HG02884 (cell line): ENCODE results near the gene SERINC5.

ENCODE experiments used
- ATAC-seq: cut with Tn5 transposase; IDR thresholded peaks from one replicate; pipeline ENCODE4 v1.9.1; 2021; ENCODE audit warnings: mild to moderate bottlenecking, moderate library complexity; ENCODE audit not compliant: unreplicated experiment

The SERINC5 gene

DNA sequence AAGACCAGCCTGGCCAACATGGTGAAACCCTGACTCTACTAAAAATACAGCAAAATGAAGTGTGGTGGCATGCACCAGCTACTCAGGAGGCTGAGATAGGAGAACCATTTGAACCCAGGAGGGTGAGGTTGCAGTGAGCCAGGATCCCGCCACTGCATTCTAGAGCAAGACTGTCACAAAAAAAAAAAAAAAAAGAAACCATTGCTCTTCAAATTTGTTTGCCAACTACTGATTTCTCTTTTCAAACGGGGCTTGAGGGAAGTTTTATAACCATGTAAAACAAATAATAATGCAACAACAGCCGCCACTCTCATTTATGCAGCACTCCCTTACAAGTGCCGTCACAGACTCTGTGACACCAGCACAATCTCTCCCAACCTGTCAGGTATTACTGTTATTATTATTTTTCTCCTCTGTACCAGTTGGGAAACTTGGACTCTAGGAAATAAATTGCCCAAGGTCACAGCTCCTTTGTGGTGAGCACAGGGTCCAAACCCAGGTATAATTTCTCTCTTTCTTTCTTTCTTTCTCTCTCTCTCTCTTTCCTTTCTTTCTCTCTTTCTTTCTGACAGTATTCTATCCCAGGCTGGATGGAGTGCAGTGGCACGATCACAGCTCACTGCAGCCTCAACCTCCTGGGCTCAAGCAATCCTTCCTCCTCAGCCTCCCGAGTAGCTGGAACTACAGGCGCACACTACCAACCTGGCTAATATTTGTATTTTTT is 25.4 kb downstream of the SERINC5 start:
- ATAC-seq, result no peak

DNA sequence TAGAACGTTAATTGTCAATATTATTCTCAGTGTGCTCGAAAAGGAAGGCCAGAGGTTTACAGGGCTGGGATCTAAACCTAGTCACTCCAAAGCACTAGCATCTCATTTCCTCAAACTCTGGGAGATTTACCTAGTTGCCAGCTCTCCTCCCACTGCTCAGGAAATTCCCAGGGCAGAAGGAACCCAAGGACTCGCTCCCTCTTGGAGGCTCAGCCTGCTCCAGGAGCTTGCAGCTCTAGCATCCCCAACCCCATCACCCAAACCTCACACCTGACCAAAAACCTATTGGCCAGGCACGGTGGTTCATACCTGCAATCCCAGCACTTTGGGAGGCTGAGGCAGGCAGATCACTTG is 26.0 kb downstream of the SERINC5 start:
- ATAC-seq, result no peak

DNA sequence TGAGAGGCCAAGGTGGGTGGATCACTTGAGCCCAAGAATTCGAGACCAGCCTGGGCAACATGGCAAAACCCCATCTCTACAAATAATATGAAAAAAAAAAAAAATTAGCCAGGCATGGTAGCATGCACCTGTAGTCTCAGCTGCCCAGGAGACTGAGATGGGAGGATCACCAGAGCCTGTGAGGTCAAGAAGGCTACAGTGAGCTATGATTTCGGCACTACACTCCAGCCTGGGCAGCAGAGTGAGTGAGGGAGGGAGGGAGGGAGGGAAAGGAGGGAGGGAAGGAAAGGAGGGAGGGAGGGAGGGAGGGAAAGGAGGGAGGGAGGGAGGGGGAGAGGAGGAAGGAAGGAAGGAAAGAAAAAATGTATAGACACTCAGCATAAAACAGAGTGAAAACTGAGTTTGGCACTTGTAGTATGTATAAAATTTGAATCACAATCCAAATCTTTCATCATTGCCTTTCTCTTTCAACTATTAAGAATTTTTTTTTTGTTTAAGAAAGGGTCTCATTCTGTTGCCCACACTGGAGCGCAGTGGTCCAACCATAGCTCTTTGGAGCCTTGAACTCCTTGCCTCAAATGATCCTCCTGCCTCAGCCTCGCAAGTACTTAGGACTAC is 27.8 kb downstream of the SERINC5 start:
- ATAC-seq, result no peak

DNA sequence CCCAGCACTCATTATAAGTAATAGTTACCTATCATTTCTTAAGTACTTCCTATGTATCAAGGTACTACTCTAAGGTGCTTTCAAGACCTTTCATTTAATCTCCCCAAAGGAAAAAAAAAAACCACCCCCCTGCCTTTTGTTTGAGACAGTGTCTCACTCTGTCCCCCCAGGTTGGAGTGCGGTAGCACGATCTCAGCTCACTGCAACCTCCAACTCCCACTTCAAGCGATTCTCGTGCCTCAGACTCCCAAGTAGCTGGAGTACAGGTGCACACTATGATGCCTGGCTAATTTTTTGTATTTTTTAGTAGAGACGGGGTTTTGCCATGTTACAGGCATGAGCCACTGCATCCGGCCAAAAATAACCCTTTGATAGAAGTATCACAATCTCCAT is 29.9 kb downstream of the SERINC5 start:
- no peak for ATAC-seq

DNA sequence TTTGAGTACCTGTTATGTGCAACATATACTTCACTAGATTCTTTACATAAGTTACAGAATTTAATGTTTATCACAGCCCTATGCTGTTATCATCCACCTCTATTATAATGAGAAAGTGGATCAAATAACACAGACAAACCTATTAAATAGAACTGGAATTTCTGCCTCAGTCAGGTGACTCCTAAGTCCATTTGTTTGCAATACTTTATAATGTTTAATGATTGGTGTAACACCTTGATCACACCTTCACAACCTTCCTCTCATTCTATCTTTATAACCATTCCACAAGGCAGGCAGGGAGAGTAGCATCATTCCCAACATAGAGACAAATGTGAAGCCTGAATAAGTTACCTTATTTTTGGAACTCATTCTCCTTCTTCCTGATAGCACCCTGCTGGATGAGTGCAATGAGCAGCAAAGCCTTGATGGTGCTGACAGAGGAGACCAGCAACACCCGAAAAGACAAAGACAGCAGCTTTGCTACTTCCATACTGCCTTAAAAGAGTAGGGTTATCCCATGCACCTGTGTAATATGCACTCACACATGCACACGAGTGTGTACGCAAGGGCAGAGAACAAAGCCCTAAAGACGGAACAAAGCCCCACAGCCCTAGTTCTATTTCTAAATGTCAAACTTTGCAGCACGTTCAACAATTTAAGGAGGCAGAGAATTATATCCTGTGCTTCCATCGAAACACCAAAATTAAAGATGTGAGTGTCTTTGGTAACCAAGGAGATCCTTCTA is 30.5 kb downstream of the SERINC5 start:
- ATAC-seq, result no peak

DNA sequence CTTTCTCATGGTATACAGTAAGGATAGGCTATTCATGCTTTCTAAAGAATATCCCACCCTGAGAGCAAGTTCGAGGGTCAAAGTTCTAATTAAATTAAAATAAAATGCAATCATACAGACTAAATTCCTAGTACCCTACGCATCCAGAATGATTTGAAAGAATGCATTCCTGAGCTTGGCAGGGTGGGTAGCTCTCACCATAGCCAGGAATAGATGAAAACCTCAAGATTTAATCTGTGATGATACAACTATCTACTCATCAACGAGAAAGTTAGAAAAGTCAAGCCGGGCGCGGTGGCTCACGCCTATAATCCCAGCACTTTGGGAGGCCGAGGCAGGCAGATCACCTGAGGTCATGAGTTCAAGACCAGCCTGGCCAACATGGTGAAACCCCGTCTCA is 32.3 kb downstream of the SERINC5 start:
- ATAC-seq, result no peak

DNA sequence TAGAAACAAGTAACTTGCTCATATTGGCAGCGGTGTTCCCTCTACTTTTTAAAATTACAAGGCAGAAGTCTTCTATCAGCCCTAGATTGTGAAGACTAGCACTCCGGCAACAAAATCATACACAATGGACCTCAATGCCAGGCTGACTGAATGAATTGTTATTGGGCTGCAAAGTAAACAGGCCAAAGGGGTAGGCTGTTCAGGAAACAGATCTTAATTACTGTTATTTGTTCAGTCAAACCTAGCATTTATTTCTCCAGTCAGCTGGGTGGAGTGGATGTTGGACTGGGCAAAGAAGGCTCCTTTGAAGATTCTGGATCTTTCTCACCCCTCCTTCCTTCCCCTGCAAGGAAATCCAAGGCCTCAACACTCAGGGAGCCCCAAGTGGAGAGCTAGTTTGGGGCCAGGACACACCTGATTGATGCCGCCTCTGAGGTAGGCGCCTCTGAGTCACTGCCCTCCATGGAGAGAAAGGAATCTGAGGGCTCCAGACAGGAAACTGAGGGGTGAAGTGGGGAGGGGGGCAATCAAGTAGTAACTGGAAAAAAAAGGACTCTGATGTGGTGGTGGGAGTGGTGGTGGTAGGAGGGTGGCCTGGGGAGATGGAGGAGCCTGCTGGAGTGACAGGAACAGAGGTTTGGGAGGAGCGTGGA is 35.5 kb downstream of the SERINC5 start:
- ATAC-seq, result no peak

DNA sequence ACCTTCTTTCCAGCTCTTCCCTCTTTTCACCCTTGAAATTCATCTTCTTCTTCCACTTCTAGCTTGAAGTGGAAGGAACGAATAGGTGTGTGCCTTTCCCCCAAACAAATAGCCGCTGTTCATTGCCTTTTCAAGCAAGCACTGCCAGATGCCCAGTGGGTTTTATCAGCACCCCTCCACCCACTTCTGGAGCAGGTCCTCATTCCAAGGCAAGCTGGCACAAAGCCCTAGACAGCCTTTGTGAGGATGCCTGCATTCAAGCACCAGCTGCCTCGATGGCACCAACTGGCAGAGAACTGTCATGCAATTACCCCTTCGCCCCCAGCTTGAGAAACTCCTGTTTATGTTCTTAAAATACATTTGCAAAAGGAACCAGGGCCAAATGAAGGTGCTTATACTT is 36.5 kb downstream of the SERINC5 start:
- no peak for ATAC-seq

DNA sequence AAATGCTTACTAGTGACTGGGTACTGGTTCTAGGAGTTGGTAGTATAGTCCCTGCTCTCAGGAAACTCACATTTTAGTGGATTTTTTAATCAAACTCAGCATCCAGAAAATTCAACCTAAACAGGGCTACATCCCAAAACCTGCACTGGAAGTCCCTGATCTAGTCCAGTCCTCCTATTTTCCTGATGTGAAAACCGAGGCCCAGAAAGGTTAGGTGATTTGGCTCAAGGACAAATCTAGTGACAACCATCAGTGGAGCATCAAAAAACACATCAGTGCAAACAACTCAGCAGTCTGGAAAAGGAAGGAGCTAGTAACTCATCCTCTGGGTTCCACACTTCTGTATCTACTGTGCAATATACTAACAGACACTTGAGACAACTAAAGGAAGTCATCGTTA is 38.2 kb downstream of the SERINC5 start:
- ATAC-seq, result no peak

DNA sequence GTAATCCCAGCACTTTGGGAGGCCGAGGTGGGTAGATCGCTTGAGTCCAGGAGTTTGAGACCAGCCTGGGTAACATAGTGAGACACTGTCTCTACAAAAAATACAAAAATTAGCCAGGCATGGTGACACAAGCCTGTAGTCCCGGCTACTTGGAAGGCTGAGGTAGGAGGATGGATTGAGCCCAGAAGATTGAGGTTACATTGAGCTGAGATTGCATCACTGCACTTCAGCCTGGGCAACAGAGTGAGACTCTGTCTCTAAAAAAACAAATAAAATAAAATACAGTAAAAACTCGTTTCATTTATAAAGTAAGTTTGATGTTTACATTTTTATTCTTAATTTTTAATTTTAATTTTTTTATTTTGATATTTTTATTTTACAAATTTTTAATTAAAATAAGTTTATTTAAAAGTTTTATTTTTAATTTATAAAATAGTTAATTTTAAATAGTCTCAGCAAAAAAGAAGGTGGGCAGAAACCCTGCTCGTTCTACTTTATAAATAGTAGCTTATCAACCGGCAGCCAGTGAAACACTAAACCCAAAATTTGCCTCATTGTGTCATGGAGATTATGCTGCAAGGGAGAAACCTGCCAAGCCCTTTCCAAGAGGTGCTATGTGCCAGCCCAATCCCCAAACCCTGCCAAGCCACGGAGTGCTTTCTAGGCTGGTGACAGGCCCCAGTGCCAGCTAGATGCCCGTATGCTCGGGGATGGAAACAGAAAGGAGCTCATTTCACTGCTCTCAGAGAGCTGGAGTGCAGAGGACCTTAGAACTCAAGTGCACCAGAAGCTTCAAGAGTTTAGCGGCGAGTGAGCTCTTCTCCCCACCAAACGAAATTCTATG is 38.9 kb downstream of the SERINC5 start:
- no peak for ATAC-seq

DNA sequence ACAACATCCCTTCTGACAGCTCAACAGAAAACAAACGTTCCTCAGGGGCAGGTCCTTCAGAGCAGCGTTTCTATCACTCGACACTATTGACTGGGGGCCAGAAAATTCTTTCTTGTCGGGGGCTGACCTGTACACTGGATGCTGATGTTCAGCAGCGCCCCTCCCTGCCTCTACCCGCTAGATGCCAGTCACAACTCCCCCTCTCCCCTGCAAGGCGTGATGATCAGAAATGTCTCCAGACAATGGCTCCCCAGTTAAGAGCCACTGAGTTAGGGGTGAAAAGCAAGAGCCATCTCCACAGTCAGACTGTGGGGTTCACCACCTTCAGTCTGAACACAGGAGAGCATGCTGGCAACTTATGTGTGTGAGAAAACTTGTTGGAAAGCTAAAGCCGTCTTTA is 39.8 kb downstream of the SERINC5 start:
- no peak for ATAC-seq

DNA sequence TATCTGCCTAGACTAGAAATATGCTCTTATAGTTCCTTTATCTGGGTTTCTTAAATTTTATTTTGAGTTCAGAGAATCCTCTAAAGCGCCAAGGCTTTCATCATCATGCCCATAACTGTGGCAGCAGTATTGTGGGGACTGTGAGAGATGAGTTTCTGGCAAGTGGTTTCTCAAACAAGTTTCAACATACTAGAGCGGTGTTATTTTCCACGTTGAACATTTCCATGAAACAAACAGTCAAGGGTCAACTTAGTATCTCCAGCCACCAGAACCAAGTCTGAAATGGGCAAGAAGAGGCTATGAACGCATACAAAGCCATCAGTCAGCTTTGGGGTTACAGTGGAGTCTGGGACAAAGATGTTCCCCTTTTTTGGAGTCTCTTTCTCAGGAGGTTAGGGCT is 40.3 kb downstream of the SERINC5 start:
- ATAC-seq, result no peak

DNA sequence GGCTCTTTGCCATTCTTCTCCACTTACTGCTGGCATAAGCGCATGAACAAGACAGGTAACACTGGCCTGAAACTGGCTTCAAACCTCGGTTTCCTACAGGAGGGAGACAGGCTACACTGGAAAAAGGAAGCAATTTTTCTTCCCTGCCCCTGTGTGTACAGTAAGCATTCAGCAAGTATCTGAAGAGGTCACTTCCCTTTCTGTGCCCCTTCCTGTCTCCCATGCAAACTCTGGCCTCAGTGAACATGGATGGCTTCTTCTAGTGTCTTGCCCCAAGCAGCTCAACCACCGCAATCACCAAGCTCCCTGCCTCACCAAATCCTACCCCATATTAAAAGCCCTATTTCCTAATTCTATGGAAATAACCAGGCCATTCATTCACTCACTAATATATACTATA is 42.4 kb downstream of the SERINC5 start:
- no peak for ATAC-seq

DNA sequence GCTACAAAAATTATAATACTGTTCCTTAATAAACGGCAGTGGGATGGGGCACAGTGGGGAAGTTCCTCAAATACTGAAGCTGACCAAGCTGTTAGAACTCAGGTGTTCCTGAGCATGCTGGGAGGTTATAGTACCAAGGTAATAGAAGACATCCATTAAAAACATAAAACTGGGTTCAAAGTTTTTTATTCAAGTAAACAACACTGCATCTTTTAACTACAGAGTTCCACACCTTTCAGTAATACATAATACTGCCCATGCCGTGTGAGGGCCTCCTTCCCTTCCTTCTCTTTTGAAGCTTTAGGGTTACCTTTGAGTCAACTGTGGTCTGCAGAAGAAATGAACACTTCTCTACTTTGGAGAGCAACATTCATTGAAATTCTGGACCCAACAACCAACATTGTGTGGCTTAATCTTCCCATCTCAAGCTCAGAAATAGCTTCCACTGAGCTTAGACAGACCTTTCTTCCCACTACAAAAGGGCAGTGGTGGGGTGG is 43.6 kb downstream of the SERINC5 start:
- ATAC-seq, result no peak

DNA sequence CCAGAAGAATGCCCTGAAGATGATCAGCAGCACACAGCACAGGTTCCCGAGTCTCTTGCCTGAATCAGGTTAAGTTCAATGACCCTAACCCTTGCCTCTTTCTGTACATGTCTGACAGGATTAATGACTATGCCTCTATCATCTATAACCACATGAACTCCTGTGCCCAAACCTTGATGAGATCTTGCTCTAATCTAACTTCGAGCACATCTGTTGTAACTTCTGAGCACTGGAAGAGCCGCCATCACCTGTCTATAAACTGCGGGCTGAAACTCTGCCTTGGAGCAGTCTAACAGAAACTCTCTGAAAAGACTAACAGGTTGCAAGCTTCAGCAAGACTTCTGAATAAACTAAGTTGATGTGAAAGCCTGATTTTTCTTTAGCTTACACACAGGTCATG is 44.5 kb downstream of the SERINC5 start:
- ATAC-seq, result no peak

DNA sequence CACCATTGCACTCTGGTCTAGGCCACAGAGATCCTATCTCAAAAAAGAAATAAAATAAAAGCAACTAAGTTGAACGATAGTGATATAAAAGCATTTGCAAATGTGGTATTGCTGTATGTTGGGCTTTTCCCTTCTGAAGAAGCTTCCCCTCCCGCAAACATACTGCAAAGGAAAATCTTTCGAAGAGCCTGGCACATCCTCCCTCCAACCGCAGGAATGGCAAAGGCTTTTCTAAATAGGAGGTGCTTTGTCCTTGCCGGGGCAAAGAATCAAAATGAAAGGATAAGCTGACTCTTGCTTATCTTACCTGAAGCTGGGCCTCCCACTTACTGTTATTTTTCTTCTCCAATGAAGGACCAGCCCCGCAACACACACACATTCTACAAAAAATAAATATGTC is 45.8 kb downstream of the SERINC5 start:
- ATAC-seq, result no peak

DNA sequence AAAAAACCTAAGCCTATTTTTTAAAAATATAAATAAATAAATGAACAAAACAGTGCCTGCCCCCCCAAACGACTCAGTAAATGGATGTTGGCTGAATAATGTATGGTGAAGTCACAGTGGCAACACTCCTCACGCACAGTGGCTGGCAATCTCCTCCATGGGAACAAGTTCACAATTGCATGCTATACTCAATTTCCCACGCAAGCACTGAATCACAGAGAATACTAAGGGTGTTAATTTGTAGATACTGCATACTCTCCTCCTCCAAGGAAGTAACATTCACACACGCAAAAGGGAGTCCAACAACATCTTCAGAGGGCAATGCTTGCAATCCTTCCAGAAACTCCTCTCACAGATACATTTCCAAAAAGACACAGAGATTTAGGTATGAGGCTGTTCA is 47.5 kb downstream of the SERINC5 start:
- no peak for ATAC-seq

DNA sequence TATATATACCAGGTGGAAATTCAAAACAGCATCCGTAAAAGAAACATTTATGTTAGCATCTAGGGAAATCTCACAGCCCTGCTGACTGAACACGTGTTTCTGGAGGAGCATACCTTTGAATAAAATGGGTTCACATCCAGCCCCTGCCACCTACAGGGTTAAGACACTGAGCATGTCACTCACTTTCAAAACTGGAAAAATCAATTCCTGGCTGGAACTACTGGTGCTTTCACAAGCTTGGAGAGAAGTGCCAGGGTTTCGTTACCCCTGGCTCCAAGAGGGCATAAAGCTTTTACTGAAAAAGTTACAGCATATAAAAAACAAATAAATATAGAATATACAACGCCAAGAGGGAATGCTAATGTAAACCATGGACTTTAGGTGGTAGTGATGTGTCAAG is 48.0 kb downstream of the SERINC5 start:
- no peak for ATAC-seq

DNA sequence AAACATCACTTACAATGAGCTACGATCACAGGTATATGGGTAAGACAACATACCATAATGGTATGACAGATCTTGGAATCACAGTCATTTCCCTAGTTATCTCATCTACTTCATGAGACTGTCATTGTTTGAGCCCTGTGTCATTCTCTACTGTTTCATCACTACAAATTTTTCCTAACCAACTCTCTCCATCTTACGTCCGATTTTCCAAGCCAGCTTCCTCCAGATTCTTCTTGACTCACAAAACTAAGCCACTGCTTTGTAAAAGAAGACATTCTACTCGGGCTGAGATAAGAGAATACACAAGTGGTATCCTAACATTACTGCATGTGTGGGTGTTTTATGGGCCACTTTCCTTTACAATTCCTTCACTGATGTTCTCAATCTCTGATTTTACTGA is 49.6 kb downstream of the SERINC5 start:
- no peak for ATAC-seq

DNA sequence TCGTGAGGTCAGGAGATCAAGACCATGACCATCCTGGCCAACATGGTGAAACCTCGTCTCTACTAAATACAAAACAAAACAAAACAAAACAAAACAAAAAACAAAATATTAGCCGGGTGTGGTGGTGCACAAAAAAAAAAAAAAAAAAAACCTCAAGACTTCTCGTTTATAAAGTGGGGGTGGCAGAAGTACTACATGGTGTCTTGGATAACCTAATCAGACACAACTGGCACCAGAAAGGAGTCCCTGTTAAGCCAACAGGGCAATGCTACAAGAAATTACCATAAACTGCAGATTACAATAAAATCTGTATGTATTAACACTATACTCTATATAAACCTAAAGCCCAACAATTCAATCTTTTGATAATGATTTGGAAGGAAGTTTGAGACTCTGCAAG is 50.0 kb downstream of the SERINC5 start:
- no peak for ATAC-seq
